DND-41 (cell line): ENCODE measurements around the gene LMNTD2.

ENCODE experiments used
- ATAC-seq: fragments of 200-7000 bp; cut with Tn5 transposase; 3 replicates; pipeline ENCODE4 v1.9.1; 2021; ENCODE audit warnings: low read depth; ENCODE audit not compliant: insufficient read depth
- DNase-seq: peaks from one replicate; pipeline ENCODE4 v3.0.0-alpha.2; 2020
- H2AFZ ChIP-seq: 2 replicates; pipeline ENCODE4 v1.6.0; 2012; ENCODE audit warnings: low read depth, low read length
- H3K27ac ChIP-seq: 2 replicates; pipeline ENCODE4 v1.5.1; 2012; ENCODE audit warnings: low read length, inconsistent platforms
- H3K27me3 ChIP-seq: fragments of 200-600 bp; sonication (generic); 2 replicates; pipeline ENCODE4 v1.6.0; 2012; ENCODE audit warnings: low read length, mild to moderate bottlenecking, inconsistent platforms; ENCODE audit not compliant: insufficient read depth, poor library complexity
- H3K36me3 ChIP-seq: 2 replicates; pipeline ENCODE4 v1.5.1; 2012; ENCODE audit warnings: low read length, inconsistent platforms; ENCODE audit not compliant: insufficient read depth
- H3K4me1 ChIP-seq: 2 replicates; pipeline ENCODE4 v1.5.1; 2012; ENCODE audit warnings: mild to moderate bottlenecking, low read length; ENCODE audit not compliant: insufficient read depth
- H3K4me2 ChIP-seq: 2 replicates; pipeline ENCODE4 v1.6.0; 2012; ENCODE audit warnings: mild to moderate bottlenecking, moderate library complexity, low read length, inconsistent platforms; ENCODE audit not compliant: insufficient read depth
- H3K4me3 ChIP-seq, 2 experiments: fragments of 200-600 bp in 1 of 2; shearing (Covaris generic) in 1 of 2; 2 replicates each; pipeline ENCODE4 v1.5.1; 2012 to 2016; ENCODE audit warnings: inconsistent platforms in 2 of 2, low read length in 2 of 2, mild to moderate bottlenecking in 2 of 2, low read depth in 1 of 2, moderate library complexity in 1 of 2
- H3K79me2 ChIP-seq: 2 replicates; pipeline ENCODE4 v1.6.0; 2012; ENCODE audit warnings: low read length, inconsistent platforms; ENCODE audit not compliant: insufficient read depth
- H3K9ac ChIP-seq: 2 replicates; pipeline ENCODE4 v1.6.0; 2012; ENCODE audit warnings: low read depth, mild to moderate bottlenecking, inconsistent platforms, low read length, moderate library complexity
- H3K9me3 ChIP-seq: 2 replicates; pipeline ENCODE4 v1.5.1; 2012; ENCODE audit warnings: low read length, moderate library complexity, mild to moderate bottlenecking, inconsistent platforms; ENCODE audit not compliant: insufficient read depth, severe bottlenecking
- H4K20me1 ChIP-seq: 2 replicates; pipeline ENCODE4 v1.6.0; 2012; ENCODE audit warnings: low read length; ENCODE audit not compliant: insufficient read depth
- CTCF ChIP-seq: IDR thresholded peaks from 2 replicates; pipeline ENCODE4 v1.5.1; 2012; ENCODE audit warnings: borderline replicate concordance, low read length, moderate library complexity, mild to moderate bottlenecking; ENCODE audit not compliant: poor library complexity, severe bottlenecking; ENCODE audit errors: extremely low read depth
- EZH2 ChIP-seq: IDR thresholded peaks from 3 replicates; pipeline ENCODE4 v1.6.1; 2012; ENCODE audit warnings: borderline replicate concordance, low read depth, mild to moderate bottlenecking, moderate library complexity, low read length, inconsistent platforms; ENCODE audit not compliant: severe bottlenecking

Gene LMNTD2

GRCh38 chr11:571802-572185 lies 11.3 kb upstream of the LMNTD2 start:
- Histone ChIP-seq H3K79me2 (peaks cover 14% of the 10 kb centered on the region), H3K4me1 (peaks cover 35% of the 10 kb centered on the region), H3K27ac (no peak overlapping the region), H3K4me2 (no peak overlapping the region), H3K9ac (no peak overlapping the region), H3K27me3 (no peaks in the 10 kb centered on the region), H2AFZ (no peak overlapping the region), H3K36me3 (peaks cover 16% of the 10 kb centered on the region; the same call in 1 of the 2 replicates), H3K4me3 (no peak overlapping the region), H3K9me3 (no peaks in the 10 kb centered on the region), H4K20me1 (peaks cover 7% of the 10 kb centered on the region)
- ATAC-seq = no peak
- no peak for DNase-seq
- TF ChIP-seq EZH2 (no peak), CTCF (no peak)

- H3K9ac ChIP-seq = peak overlapping the region; percentile 96
- peak overlapping the region; percentile 59 to 76 for H3K4me3 ChIP-seq
- peak overlapping the region; percentile 64 for H3K27ac ChIP-seq
- H4K20me1 ChIP-seq = peaks cover 14% of the 10 kb centered on the region
- DNase-seq (no peak), ATAC-seq (no peak)
- peak overlapping the region; percentile 70; the same call in 1 of the 2 replicates for H2AFZ ChIP-seq
- no peak for TF ChIP-seq EZH2
- no peak for TF ChIP-seq CTCF
- H3K79me2 ChIP-seq = peaks cover 13% of the 10 kb centered on the region; the same call in 1 of the 2 replicates
- H3K4me1 ChIP-seq = peaks cover 34% of the 10 kb centered on the region
- no peaks in the 10 kb centered on the region for H3K9me3 ChIP-seq
- H3K27me3 ChIP-seq = no peaks in the 10 kb centered on the region
- peak overlapping the region; percentile 88 for H3K4me2 ChIP-seq
- H3K36me3 ChIP-seq = peaks cover 25% of the 10 kb centered on the region; the same call in 1 of the 2 replicates
Observed at GRCh38 chr11:569158-569885, 8.8 kb upstream of the LMNTD2 start.

GRCh38 chr11:568306-569157 lies 8.0 kb upstream of the LMNTD2 start:
- Histone ChIP-seq H3K9ac (peak overlapping the region; percentile 96), H3K27me3 (no peaks in the 10 kb centered on the region), H4K20me1 (peaks cover 21% of the 10 kb centered on the region), H3K79me2 (peaks cover 13% of the 10 kb centered on the region; the same call in 1 of the 2 replicates), H3K27ac (peak overlapping the region; percentile 64), H3K9me3 (no peaks in the 10 kb centered on the region), H3K4me1 (peaks cover 34% of the 10 kb centered on the region), H2AFZ (peak overlapping the region; percentile 70; the same call in 1 of the 2 replicates), H3K36me3 (peaks cover 30% of the 10 kb centered on the region), H3K4me2 (peak overlapping the region; percentile 88), H3K4me3 (peak overlapping the region; percentile 59 to 76)
- ATAC-seq (peak; percentile 93), DNase-seq (peak; percentile 97)
- TF ChIP-seq CTCF = no peak
